Fibroblast of villous mesenchyme (primary cell): ENCODE data around the gene DEPDC4. TPM values are rescaled to one million over a fixed set of nuclear protein-coding genes. Genes with fewer than 3 reads are reported as not detected.

Source experiments
- DNase-seq: peaks from one replicate; pipeline ENCODE4 v3.0.0-alpha.2; 2010; ENCODE audit warnings: low read depth
- H3K4me3 ChIP-seq: 2 replicates; pipeline ENCODE4 v1.5.1; 2011; ENCODE audit warnings: low read depth, mild to moderate bottlenecking, low read length
- total RNA-seq: library from RNA; depleted of rRNA; stranded (reverse); fragments of >200 nt; gene quantifications from 2 replicates; pipeline ENCODE4 v1.2.3, GENCODE V29; 2012
- TF ChIP-seq, protein P1 (sequence below): IDR thresholded peaks from 2 replicates; pipeline ENCODE4 v1.5.1; 2012; ENCODE audit warnings: low read depth, mild to moderate bottlenecking, low read length; ENCODE audit not compliant: insufficient read depth

Gene DEPDC4
- total RNA-seq, 1 donor, result 1.7 TPM

DNA sequence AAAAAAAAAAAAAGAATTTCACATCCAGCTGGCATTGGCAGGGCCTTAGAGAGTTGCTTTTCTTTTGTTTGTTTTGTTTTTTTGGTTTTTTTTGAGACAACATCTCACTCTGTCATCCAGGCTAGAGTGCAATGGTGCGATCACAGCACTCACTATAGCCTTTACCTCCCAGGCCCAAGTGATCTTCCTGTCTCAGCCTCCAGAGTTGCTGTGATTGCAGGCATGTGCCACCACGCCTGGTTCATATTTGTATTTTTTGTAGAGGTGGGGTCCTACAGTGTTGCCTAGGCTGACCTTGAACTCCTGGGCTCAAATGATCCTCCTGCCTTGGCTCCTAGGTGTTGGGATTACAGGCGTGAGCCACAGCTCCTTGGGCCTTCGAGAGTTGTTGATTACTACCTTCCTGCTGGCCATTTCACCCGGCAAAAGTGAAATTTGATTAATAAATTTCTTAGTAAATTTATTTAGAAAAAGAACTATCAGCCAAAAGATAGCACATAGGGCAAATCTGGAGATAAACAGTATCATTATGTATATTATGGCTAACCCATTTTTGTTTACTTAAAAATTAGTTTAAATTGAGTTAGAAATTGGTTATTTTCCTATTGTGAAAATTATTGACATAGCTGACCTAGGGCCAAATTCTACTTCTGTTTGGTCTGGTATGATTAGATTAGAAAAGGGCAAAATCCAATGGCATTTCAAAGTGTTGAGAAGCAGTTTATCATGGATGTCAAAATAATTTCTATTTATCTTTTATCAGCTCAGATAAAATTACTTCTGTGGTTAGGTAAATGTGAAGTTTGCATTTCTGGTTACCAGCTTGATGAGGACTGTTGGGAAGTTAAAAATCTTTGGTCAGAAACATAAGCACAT is 53.6 kb downstream of the DEPDC4 start:
- TF ChIP-seq, protein P1, sequence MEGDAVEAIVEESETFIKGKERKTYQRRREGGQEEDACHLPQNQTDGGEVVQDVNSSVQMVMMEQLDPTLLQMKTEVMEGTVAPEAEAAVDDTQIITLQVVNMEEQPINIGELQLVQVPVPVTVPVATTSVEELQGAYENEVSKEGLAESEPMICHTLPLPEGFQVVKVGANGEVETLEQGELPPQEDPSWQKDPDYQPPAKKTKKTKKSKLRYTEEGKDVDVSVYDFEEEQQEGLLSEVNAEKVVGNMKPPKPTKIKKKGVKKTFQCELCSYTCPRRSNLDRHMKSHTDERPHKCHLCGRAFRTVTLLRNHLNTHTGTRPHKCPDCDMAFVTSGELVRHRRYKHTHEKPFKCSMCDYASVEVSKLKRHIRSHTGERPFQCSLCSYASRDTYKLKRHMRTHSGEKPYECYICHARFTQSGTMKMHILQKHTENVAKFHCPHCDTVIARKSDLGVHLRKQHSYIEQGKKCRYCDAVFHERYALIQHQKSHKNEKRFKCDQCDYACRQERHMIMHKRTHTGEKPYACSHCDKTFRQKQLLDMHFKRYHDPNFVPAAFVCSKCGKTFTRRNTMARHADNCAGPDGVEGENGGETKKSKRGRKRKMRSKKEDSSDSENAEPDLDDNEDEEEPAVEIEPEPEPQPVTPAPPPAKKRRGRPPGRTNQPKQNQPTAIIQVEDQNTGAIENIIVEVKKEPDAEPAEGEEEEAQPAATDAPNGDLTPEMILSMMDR, result no peak
- no peak for DNase-seq
- no peak overlapping the region for H3K4me3 ChIP-seq

DNA sequence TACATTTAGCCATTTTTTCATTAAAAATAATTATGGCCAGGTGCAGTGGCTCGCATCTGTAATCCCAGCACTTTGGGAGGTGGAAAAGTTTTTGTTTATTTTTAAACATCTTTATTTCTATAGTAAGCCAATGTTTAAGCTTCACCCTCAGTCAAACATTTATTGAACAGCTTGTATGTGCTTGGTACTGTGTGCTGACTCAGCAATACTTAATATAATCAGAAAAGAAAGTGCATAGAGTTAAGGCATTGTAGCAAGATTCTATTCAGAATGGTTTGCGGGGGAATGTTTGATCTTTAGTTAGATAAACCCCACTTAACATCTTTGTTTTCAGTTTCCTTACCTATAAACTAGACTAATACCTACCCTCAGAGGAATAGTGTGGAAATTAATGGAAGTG is 55.2 kb downstream of the DEPDC4 start:
- no peak overlapping the region for H3K4me3 ChIP-seq
- no peak for DNase-seq
- TF ChIP-seq, protein P1, result no peak

GRCh38 chr12:100208834-100209233 is 58.0 kb downstream of the DEPDC4 start:
- no peak overlapping the region for H3K4me3 ChIP-seq
- DNase-seq, result no peak
- TF ChIP-seq, protein P1, result no peak

DNA sequence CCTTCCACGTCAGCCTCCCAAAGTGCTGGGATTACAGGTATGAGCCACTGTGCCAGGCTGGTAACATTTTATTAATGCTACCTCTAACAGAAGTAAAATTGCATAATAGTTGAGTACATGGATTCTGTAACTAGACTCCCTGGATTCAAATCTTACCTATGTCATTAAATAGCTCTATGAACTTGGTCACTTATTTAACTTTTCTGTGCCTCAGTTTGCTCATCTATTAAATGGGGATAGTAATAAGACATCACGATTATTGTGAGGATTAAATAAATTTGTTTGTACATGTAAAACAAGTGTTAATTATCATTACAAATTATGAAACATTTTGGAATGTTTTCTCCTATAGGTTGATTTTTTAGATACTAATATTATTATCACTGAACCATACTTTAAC is 59.6 kb downstream of the DEPDC4 start:
- TF ChIP-seq, protein P1, result no peak

DNA sequence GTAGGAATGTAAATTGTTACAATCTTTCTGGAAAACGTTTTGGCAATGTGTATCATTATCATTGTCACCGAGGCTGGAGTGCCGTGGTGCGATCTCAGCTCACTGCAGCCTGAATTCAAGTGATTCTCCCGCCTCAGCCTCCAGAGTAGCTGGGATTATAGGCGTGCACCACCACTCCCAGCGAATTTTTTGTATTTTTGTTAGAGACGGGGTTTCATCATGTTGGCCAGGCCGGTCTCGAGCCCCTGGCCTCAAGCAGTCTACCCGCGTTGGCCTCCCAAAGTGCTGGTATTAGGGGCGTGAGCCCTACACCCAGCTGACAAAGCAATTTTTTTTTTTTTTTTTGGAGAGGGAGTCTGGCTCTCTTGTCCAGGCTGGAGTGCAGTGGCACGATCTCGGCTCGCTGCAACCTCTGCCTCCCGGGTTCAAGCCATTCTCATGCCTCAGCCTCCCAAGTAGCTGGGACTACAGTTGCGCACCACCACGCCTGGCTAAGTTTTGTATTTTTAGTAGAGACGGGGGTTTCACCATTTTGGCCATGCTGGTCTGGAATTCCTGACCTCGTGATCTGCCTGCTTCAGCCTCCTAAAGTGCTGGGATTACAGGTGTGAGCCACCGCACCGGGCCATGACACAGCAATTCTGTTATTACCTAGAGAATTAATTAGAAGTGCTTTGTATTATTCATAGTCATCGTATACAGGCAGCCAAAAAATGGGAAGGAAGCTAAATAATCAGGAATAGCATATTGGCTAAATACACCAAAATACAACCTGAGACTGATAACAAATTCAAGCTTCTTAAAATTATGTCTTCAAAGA is 65.1 kb downstream of the DEPDC4 start:
- TF ChIP-seq, protein P1, result no peak
- no peak for DNase-seq
- peak overlapping the region; percentile 90 for H3K4me3 ChIP-seq

More for the DNA sequence above, 59.6 kb downstream of the DEPDC4 start:
- no peak for DNase-seq
- no peak overlapping the region for H3K4me3 ChIP-seq

GRCh38 chr12:100200463-100201181 is 66.3 kb downstream of the DEPDC4 start, which contains the start of gene ACTR6:
ACTR6 (plus strand) TSS chr12:100200815; CDS start chr12:100200852, 37 bp downstream.
- DNase-seq, result peak; percentile 95
- peak within 1 kb of the TSS; percentile 90 for H3K4me3 ChIP-seq
- TF ChIP-seq, protein P1, result no peak
